GM18867 (cell line): ENCODE measurements around the gene STKLD1.
"Not testable (repeated sequence)": the region's sequence is repeated elsewhere in the genome, so short reads cannot be mapped to it uniquely, and the experiment has no call there.

Source experiments
- ATAC-seq: cut with Tn5 transposase; IDR thresholded peaks from one replicate; pipeline ENCODE4 v1.9.1; 2021; ENCODE audit warnings: mild to moderate bottlenecking, moderate library complexity; ENCODE audit not compliant: unreplicated experiment

Gene STKLD1

DNA sequence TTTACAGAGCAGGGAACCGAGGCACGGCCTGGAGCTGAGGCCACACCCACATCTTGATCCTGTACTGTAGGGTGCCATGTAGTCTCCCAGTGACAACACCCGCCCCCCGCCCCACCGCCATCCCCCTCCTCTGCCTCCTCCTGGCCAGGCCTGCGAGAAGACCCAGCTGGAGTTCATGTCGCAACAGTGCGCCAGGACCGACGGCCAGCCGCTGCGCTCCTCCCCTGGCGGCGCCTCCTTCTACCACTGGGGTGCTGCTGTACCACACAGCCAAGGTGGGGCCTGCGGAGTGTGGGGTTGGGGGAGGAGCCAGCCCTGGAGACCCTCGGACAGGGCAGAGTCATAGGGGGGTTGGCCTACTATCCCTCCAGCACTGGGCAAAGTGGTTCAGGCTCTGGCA, 60.5 kb downstream of the STKLD1 start:
- ATAC-seq, result no peak

GRCh38 chr9:133437753-133438531, 61.8 kb downstream of the STKLD1 start:
- ATAC-seq, result no peak

GRCh38 chr9:133439337-133439736, 63.2 kb downstream of the STKLD1 start:
- ATAC-seq, result no peak

DNA sequence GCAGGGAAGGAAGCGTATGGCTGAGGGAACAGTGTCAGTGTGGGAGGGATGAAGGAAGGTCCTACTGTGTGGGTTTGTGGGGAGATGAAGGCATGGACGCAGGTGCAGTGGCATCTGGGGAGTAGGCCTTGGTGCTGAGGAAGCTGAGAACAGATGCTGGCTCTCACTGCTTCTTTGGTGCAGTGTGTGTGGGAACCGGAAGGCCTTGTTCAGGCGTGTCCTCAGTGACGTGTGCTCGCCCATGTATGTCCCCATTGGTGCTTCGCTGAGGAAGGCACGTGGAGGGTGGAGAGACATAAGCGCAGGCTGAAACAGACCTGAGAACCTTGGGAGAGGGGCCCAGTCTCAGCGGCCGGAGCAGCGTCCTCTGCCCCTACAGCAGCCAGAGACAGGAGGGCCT, 64.7 kb downstream of the STKLD1 start:
- no peak for ATAC-seq

DNA sequence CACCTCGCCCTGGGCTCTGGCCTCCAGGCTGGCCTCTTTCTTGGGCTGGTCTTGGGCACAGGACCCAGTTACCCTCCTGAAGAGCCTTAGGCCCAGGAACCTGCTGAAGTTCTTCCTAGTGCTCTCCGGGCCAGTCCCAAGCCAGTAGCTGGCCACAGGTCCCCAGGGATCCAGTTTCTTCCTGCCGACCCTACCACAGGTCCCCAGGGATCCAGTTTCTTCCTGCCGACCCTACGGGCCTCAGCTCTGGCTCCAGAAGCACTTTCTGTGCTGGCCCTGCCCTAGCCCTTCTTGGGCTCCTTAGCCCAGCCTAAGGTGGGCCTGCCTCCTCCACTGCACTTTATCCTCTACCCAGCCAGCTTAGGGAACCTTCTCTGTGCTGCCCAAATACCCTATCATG, 65.4 kb downstream of the STKLD1 start:
- ATAC-seq, result no peak

- no peak for ATAC-seq
Measured at GRCh38 chr9:133443248-133443647, 67.1 kb downstream of the STKLD1 start.

DNA sequence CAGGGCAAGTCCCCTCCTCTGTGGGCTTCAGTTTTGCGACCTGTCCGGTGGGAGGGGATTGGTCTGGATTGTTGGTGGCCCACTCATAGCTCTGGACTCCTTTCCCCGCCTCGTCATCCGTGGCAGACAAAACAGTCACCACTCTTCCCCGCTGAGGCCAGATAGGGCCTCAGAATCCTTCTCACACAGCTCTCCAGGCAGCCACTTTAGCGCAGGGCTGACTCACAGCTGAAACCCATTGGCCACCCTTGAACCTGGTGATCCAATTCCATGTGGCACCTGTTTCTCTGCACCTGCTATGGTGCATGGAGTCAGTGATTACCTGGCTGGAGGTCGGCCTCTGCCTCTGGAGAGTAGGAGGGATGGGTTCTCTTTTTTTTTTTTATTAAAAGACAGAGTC, 67.8 kb downstream of the STKLD1 start:
- no peak for ATAC-seq

DNA sequence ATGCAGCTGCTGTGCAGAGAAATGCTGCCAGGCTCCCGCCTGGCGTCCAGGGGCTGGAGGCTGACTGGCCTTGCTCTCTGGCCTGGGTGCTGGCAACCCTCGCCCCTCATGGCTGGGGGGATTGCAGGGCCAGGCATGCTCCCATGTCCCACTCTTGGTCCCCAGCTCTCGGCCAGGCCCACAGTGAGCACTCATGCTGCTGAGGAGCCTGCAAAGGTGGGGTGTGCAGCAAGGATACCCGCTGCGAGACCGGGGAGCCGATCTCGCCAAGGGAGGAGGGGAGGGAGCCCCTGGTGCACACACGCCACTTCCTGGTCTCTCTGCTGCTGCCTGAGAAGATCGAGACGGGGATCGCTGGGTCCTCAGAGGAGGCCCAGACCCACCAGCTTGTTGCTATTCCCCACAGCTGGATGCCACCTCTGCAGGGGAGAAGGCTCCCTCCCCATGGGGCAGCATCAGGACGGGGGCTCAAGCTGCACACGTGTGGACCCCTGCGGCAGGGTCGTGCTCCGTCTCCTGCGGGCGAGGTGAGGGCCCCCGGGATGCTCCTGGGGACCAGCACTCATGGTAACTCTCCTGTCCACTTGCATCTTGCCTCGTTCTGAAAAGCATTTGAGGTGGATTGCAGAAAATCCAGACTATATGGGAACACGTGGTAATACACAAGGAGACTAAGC, 69.3 kb downstream of the STKLD1 start:
- ATAC-seq, result no peak

- ATAC-seq, result no peak
Measured at GRCh38 chr9:133448487-133448972, 72.4 kb downstream of the STKLD1 start.

GRCh38 chr9:133449760-133450159, 73.6 kb downstream of the STKLD1 start:
- ATAC-seq, result no peak

DNA sequence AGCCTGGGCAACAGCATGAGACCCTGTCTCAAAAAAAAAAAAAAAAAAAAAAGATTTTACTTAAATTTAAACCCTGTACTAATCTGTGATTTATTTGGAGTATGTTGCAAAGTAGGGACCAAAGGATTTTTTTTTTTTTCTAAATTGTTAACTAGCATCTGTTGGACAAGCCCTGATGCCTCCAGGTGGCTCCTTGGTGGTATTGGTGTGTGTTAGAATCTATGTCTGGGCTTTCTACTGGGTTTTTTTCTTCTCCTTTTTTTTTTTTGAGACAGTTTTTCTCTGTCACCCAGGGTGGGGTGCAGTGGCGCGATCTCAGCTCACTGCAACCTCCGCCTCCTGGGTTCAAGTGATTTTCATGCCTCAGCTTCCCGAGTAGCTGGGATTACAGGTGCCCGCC, 75.7 kb downstream of the STKLD1 start:
- ATAC-seq, result not testable (repeated sequence)

- no peak for ATAC-seq
Measured at GRCh38 chr9:133452562-133452961, 76.4 kb downstream of the STKLD1 start.

DNA sequence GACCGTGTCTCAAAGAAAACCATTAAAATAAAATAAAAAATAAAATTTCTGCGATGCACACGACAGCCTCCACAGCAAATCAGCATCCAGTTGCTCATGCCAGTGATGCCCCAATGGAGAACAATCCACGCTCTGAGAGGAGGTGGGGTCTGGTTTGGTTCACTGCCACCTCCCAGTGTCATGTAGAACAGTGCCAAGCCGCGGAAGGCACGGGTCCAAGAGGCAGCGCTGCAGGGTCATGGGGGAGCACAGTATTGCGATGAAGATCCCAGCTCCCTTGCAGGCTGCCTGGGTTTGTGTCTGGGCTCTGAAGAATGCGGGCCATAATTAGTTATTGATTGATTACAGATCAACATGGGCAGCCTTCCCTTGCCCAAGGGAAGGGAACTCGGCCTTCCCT, 77.5 kb downstream of the STKLD1 start:
- no peak for ATAC-seq

GRCh38 chr9:133454325-133454724, 78.2 kb downstream of the STKLD1 start:
- ATAC-seq, result no peak

GRCh38 chr9:133454943-133455673, 78.9 kb downstream of the STKLD1 start:
- ATAC-seq, result no peak
